ENCODE data around the gene RBM43. TPM values are rescaled to one million over a fixed set of nuclear protein-coding genes. Genes with fewer than 3 reads are reported as not detected.

The RBM43 gene
- total RNA-seq, 1 donor from 2014 or later: 3.4 TPM

- no peak for DNase-seq (ENCODE audit: low spot score)
- ATAC-seq: no peak
Observed at GRCh38 chr2:151230627-151231140, 31.0 kb downstream of the RBM43 start.

- ATAC-seq (no peak), DNase-seq (ENCODE audit: low spot score) (no peak)
Observed at GRCh38 chr2:151228847-151229512, 32.7 kb downstream of the RBM43 start.

- ATAC-seq (no peak), DNase-seq (ENCODE audit: low spot score) (no peak)
Observed at GRCh38 chr2:151217343-151217742, 44.3 kb downstream of the RBM43 start.

GRCh38 chr2:151207100-151207499 is 54.6 kb downstream of the RBM43 start:
- DNase-seq (ENCODE audit: low spot score) (no peak), ATAC-seq (no peak)

GRCh38 chr2:151206446-151206968 is 55.2 kb downstream of the RBM43 start:
- DNase-seq (ENCODE audit: low spot score): no peak
- no peak for ATAC-seq

GRCh38 chr2:151205571-151205970 is 56.1 kb downstream of the RBM43 start:
- ATAC-seq (no peak), DNase-seq (ENCODE audit: low spot score) (no peak)

GRCh38 chr2:151204756-151205155 is 56.9 kb downstream of the RBM43 start:
- no peak for ATAC-seq
- no peak for DNase-seq (ENCODE audit: low spot score)

- DNase-seq (ENCODE audit: low spot score) (no peak), ATAC-seq (no peak)
Observed at GRCh38 chr2:151200844-151201243, 60.8 kb downstream of the RBM43 start.

GRCh38 chr2:151200277-151200676 is 61.4 kb downstream of the RBM43 start:
- DNase-seq (ENCODE audit: low spot score) (no peak), ATAC-seq (no peak)

- no peak for DNase-seq (ENCODE audit: low spot score)
- no peak for ATAC-seq
Observed at GRCh38 chr2:151198645-151199044, 63.0 kb downstream of the RBM43 start.

Other genes with a start within 250 kb of the RBM43 start
- 6.6 TPM for gene NMI, start 27.8 kb upstream of the RBM43 start, total RNA-seq
- not detected for gene TNFAIP6, start 95.7 kb upstream of the RBM43 start, total RNA-seq
- gene RIF1, start 148.0 kb upstream of the RBM43 start, total RNA-seq: 12.1 TPM